NK-92 treated with Interleukin-12 subunit alpha and Interleukin-12 subunit beta, amount 100 ng/mL, for 24 hours (cell line): ENCODE measurements around the gene CCM2.
A peak's percentile ranks its signal among the peaks of the same experiment; 100 is the strongest.
"Not testable (repeated sequence)": the region's sequence is repeated elsewhere in the genome, so short reads cannot be mapped to it uniquely, and the experiment has no call there.

Source experiments
- DNase-seq: peaks from one replicate; lab custom pipeline; 2025; lab: John Stamatoyannopoulos, UW

The CCM2 gene

GRCh38 chr7:44981035-44981706, 18.8 kb upstream of the CCM2 start:
- DNase-seq = no peak

- DNase-seq = no peak
Measured at GRCh38 chr7:44982535-44982923, 17.5 kb upstream of the CCM2 start.

GRCh38 chr7:44982970-44983369, 17.0 kb upstream of the CCM2 start:
- no peak for DNase-seq

- DNase-seq = no peak
Measured at GRCh38 chr7:44983742-44984477, 16.1 kb upstream of the CCM2 start.

GRCh38 chr7:44984478-44984758, 15.6 kb upstream of the CCM2 start:
- no peak for DNase-seq

GRCh38 chr7:44985033-44985695, 14.8 kb upstream of the CCM2 start:
- no peak for DNase-seq

GRCh38 chr7:44985900-44986217, 14.1 kb upstream of the CCM2 start:
- DNase-seq = no peak

GRCh38 chr7:44986218-44987053, 13.6 kb upstream of the CCM2 start:
- DNase-seq = peak; percentile 85

GRCh38 chr7:44987457-44987856, 12.5 kb upstream of the CCM2 start:
- DNase-seq = no peak

GRCh38 chr7:44987996-44988395, 12.0 kb upstream of the CCM2 start:
- no peak for DNase-seq

- no peak for DNase-seq
Measured at GRCh38 chr7:44988701-44989100, 11.3 kb upstream of the CCM2 start.

GRCh38 chr7:44989132-44989531, 10.9 kb upstream of the CCM2 start:
- no peak for DNase-seq

- DNase-seq = no peak
Measured at GRCh38 chr7:44990109-44991023, 9.6 kb upstream of the CCM2 start.

- not testable (repeated sequence) for DNase-seq
Measured at GRCh38 chr7:44992004-44992795, 7.8 kb upstream of the CCM2 start.

- no peak for DNase-seq
Measured at GRCh38 chr7:44994877-44995554, 5.0 kb upstream of the CCM2 start.

GRCh38 chr7:44995555-44996493, 4.2 kb upstream of the CCM2 start:
- no peak for DNase-seq

GRCh38 chr7:44998153-44998871, 1.7 kb upstream of the CCM2 start:
- DNase-seq = no peak
